Stimulated activated CD8-positive, alpha-beta memory T cell treated with anti-CD3 and anti-CD28 coated beads, Interleukin-7, amount 100 ng/mL, for 4 hours (primary cell): ENCODE results near the gene LARP1.
"Not testable (repeated sequence)": the region's sequence is repeated elsewhere in the genome, so short reads cannot be mapped to it uniquely, and the experiment has no call there.

Source experiments
- DNase-seq, 2 donors: peaks; one replicate each; pipeline ENCODE4 v3.0.0-alpha.2; 2020; ENCODE audit warnings: low read depth in 2 of 2

Gene LARP1

DNA sequence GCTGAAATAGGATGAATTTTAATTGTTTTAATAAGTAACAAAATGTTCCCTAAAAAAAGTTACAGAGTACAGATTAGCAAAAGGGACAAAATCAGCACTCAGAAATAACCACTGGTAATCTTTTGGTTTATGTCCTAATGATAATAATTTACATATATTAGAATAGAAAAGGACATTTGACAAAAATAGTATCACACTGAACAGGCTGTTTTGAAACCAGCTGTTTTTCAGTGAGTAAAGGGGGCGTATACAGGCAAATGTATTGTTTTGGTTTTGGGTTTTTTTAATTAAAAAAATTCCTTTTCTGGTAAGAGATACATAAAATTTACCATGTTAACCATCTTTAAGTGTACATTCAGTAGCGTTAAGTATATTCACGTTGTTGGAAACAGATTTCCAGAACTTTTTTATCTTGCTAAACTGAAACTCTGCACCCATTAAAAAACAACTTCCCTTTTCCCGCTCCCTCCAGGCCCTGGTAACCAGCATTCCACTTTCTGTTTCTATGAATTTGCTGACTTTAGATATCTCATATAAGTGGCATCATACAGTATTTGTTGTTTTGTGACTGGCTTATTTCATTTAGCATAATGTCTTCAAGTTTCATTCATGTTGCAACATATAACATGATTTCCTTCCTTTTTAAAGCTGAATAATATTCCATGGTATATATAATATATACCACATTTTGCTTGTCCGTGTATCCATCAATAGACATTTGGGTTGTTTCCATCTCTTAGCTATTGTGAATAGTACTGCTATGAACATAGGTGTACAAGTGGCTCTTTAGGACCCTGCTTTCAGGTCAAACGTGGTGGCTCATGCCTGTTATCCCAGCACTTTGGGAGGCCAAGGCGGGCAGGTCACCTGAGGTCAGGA, 20.6 kb upstream of the LARP1 start:
- no peak for DNase-seq

DNA sequence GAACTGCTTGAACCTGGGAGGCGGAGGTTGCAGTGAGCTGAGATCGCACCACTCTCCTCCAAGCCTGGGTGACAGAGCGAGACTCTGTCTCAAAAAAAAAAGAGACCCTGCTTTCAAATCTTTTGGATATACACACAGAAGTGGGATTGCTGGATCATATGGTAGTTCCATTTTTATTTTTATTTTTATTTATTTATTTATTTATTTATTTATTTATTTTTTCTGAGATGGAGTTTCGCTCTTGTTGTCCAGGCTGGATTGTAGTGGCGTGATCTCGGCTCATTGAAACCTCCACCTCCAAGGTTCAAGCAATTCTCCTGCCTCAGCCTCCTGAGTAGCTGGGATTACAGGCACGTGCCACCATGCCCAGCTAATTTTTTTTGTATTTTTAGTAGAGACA, 19.8 kb upstream of the LARP1 start:
- DNase-seq: not testable (repeated sequence)

DNA sequence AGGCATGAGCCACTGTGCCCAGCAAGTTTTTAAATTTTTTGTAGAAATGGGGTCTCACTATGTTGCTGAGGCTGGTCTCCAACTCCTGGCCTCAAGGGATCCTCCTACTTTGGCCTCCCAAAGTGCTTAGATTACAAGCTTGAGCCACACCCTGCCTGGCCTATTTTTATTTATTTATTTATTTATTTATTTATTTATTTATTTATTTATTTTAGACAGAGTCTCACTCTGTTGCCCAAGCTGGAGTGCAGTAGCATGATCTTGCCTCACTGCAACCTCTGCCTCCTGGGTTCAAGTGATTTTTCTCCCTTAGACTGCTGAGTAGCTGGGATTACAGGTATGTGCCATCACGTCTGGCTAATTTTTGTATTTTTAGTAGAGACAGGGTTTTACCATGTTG, 18.8 kb upstream of the LARP1 start:
- not testable (repeated sequence) for DNase-seq

DNA sequence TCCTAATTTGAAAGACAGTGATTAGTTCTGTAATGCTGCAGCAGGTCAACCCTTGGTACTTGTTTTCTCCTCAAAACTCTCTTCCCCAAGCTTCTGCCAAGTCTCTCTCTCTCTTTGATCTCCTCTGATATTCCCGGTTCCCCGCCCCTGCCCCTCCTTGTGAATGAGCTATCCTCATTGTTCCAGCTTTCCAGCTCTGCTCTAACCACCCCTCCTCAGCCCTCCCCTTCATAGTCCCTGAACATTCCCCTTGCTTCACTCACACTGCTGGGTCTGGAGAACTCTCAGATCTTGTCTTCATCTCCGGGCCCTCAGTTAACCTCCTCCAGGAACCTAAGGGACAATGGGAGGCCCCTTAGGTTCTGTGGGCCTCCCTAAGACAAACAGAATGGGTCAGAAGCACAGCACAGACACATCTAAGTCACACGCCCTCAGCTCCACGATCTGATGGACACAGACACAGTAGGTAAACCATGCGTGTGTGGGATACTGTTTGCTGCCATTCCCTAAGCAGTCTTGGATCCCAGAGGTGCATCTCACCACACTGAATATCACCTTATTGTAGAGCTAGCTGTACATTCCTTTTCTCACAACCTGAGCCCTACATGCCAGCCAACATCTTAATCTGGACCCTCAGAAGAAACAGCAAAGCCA, 17.4 kb upstream of the LARP1 start:
- DNase-seq: no peak

DNA sequence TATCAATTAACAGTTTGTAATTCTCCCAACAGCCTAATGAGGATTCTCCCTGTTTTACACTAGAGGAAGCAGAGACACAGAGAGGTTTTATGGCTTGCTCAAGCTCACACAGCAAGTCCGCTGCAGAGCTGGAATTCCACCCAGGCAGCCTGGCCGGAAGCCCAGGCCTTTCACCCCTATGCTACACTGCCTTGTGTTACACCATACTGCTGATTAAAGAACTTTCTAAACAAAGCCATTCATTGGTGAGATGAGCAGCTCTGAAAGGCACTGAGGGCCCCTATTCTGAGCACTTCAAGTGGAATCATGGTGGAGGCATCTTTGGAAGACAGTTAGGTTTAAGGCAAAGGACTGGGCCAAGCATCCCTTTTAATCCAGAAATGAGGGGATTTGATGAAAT, 14.7 kb upstream of the LARP1 start:
- no peak for DNase-seq

DNA sequence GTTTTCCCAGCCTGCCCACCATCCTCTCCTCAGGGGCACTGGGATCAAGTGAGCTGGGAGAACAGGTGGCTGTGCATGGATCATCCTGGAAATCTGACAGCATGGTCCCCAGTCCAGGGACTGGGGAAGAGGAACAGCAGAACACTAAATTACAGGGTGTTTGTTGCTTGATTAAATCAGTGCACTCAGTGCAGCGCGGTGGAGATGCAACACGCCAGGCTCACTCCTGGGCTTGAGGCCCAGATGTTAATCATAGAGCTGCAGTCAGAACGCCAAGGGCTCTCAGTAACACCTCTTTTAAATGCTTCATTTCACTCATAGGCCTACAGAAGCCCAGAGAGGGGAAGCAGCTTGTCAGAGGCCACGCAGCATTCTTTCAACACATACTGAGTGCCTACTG, 14.2 kb upstream of the LARP1 start:
- no peak for DNase-seq

DNA sequence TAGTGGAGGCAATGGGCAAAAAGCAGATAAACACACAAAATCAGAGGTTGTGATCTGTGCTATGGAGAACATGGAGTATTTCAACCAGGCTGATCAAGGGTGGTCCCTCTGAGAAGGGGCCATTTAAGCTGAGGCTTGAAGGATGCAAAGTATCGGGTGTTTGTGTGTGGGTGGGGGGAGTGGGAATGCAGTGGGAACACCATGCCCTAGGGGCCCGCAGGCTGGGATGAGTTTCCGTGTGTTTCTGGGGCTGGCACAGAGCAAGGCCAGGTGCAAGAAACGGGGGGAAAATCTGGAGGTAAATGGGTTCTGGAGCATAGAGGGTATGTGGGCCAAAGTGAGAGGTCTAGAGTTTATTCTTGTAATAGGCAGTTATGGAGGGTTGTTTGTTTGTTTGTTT, 13.8 kb upstream of the LARP1 start:
- no peak for DNase-seq

DNA sequence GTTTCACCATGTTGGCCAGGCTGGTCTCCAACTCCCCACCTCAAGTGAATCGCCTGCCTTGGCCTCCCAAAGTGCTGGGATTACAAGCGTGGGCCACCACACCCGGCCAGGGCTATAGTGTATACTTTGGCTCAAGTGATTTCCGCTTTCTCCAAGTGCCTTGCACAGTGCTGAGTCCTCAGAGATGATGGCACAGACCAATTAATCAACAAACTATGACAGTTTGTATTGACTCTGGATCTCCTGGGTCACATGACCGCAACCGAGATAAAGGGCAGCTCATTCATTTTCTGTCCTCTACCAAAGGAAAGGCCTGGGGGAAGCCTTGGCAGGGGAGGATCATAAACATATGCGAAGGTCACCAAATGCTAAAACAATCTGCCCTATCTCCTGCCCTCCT, 11.4 kb upstream of the LARP1 start:
- no peak for DNase-seq

DNA sequence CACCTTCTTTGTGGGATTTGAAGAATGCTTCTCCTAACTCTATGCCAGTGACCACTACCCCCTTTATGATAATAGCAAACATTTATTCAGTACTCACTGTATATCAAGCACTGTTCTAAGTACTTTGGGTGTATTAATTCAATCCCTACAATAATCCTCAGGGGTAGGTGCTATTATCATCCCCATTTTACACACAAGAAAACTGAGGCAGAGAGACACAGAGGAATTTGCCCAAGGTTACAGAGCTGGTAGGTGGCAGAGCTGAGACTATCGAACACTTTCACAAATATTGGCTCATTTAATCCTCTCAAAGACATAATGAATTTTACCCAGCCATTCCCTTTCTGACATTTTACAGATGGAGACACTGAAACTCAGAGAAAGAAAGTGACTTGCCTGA, 9.8 kb upstream of the LARP1 start:
- no peak for DNase-seq

DNA sequence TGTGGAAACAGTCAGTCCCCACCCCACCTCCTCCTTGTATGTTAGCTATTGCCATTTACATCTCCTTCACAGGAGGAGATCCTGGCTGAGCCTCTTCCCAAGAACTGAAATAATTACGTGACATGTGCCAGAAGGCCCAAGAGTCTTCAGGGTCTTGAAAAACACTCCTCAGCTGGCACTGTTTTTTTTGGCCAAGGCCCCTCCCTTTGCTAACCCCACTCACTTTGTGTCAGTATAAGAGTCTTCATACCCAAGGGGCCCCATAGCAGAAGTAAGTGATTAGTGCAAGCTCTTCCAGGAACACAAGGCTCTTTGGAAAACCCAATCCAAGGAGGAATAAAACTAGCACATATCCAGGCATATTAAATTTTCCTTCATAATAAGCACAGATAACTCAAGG, 5.7 kb upstream of the LARP1 start:
- DNase-seq: no peak

DNA sequence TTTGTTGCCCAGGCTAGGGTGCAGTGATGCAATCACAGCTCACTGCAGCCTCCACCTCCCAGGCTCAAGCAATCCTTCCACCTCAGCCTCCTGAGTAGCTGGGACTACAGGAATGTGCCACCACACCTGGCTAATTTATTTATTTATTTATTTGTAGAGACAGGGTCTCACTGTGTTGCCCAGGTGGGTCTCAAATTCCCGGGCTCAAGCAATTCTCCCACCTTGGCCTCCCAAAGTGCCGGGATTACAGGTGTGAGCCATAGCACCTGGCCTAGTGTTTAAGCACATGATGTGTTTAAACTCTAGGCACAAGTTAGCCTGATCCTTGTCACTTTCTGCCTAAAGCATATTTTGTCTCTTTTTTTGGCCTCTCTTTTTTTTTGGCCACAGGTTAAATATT, 4.5 kb upstream of the LARP1 start:
- DNase-seq: not testable (repeated sequence)

DNA sequence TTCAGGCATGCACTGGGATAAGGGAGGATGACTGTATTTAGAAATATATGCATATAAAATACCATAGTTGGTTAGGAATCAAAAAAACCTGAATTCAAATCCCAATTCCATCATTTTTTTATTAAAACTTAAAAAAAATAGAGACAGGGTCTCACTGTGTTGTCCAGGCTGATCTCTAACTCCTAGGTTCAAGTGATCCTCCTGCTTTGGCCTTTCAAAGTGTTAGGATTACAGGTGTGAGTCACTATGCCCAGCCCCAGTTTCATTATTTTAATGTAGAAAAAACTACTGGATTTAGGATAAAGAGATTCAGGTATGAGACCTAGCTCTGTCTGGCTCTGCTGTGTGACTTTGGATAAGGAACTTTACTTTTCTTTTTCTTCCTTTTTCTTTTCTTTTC, 3.3 kb upstream of the LARP1 start:
- no peak for DNase-seq

DNA sequence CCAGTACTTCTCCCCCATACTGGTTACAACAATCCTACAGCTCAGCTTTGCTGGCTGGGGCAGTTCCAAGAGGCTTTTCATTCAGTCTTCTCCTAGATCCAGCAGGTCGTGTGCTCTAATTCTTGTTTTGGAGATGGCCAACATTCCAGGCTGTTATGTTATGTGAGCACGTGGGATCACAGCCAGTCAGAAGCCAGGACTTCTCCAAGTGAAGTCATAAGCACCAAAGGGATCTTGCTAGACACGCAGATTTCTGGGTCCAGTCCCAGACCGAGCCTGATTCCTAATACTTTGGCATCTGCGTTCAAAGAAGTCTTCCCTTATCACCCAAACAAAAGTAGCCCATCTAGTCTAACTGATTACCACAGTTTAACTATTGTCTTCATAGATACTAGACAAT, 1.4 kb upstream of the LARP1 start:
- no peak for DNase-seq

DNA sequence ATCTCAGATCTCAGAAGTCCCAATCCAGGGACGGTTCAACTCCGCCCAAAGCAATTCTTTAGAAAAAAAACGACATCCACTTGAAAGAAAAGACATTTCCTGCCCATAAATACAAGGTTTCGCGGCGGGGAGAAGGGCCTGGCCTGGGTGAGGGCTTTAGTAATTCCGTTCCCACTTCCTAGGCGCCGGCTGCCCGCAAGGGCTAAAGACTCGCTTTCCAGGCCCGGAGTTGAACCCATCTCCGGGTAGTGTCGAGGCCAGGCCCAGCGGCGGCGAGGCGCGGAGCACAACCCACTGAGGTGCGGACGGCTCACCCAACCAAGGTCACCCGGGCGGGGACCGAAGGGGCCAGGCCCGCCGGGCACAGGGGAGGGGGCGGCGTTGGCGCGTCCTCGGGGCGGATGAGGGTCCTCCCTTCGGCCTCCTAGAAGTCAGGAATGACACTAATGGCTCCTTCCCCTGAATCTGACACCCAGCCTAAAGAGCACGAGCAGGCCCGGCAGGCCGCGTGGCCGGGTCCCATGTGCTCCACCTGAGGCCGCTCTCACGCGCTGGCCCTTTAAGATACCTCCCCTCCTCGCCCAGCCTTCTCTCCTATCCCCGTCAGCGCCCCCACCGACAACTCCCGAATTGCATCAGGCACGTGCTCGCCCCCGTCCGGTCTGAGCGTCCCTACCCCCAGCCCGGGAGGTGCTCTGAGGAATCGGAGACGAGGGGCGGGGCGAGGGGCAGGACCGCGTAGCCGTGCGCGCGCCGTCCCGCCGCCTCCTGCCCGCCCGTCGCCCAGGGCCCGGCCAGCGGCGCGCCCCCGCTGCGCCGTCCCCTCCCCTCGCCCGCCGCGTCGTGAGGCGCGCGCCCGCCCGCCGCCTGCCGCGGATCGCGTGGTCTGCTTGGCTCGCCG, 467 bp upstream of the LARP1 start:
- peak; percentile 99 for DNase-seq

DNA sequence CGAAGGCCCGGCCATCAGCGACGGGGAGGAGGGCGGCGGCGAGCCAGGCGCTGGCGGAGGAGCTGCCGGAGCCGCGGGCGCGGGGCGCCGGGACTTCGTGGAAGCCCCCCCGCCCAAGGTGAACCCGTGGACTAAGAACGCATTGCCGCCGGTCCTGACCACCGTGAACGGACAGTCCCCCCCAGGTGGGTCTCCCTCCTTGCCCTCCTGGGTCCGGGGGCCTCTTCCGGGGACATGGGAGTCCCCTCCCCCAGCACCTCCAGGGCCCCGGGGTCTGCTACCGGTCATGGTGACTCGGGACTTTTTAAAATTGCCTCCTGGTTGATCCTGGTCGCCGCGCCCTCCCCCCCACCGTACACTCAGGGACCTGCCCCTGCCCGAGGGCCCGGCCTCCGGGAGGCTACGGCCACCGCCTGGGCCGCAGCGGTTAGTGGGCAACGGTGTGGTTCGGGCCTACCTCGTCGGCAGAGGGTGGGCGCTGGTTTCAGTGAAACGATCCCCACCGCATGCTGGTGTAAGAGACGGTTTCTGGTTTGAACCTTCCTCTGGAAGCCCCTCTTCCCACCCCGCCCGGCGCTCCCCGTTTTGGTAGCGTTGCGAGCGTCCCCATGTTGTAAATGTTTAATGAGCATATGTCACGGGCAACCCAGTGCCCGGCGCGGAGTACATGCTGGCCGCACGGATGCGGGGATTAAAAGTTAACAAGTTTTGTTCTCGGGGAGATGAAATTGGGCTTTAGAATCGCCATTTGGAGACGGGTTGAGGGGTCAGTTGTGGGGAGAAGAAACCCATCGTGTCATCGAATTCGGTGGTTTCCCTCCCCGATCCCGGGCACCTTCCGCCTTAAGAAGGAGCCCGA, 1.1 kb downstream of the LARP1 start:
- peak; percentile 6 to 19 for DNase-seq

DNA sequence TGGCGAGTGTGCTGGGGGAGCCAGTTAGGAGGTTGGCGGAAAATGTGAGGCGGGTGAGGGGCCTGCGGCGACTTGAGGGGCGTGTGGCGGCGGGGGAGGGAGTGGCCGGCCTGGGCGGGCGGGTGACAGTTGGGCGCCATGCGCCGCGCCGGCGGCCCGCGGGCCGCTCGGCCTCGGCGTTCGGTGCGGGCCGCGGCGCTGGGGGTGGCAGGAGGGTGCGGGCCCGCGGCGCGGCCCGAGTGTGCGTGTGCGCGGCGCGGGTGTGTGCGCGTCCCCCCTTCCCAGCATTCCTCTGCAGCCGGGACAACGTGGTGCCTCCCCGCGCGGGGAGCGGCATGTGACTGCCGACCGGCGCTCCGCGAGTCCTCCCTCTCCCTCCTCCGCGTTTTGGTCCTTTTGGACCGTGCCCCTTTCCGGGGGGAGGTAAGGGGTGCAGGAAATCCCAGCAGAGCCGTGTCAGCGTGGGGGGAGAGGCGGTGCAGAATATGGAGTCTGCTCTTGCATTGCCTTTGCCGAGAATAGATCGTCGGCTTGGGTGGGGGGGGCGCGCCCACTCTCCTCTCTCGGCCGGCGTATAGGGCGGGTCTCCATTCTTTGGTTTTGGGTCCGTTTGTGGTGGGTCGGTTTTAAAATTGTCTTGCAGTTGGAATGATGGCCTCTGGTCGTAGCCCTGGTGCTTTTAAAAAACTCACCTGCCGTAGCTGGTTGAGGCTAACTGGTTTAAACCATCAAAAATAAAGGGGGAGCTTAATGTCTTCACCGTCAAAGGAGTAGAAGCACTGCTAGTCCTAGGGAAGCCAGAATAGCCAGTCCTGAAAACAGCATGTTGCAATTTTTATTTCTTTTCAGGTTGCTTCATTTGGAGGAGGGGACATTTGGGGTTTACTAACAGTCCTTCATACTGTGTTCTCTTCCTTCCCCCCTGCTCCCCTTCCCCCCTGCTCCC, 2.0 kb downstream of the LARP1 start:
- DNase-seq: peak; percentile 53 to 59

DNA sequence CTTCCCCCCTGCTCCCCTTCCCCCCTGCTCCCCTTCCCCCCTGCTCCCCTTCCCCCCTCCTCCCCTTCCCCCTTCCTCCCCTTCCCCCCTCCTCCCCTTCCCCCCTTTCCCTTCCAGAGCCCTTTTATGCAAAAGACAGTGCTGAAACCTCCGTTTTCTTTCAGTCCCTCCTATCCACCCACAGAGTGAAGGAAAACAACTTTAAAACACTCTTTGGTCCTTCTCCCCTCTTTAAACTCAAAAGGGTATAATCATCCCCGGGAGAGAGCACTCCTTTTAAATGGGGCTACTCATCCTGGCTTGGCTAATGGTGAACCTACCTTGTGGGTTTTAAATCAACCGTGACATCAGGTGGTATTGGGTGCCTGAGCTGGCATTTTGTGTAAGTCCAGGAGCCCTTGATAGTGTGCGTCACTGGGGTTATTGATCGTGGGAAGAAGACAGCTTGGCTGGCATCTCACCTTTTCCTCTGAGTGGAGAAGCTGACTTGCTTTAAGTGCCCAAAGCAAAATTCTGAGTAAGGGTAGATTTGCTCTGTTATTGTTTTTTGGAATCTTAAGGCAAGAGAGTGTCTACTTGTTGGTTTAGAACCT, 2.7 kb downstream of the LARP1 start:
- DNase-seq: peak; percentile 31 to 56

DNA sequence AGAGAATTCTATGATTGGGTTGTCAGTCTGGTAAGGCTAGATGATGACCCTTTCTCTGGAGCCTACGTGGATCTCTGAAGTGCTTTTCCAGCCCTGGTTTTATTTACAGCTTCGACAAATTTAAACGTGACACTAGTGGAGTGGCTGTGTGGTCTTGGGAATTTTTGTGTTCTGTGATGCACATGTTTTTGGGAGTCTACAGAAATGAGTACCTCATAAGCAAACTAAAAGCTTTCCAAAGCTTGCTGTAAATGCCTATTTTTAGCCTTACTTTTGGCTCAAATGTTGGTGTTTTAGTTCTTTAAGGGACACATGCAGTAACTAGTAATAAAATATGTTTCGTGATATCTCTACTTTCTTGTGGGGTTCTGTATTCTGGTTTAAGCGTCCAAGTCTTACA, 3.3 kb downstream of the LARP1 start:
- no peak for DNase-seq

DNA sequence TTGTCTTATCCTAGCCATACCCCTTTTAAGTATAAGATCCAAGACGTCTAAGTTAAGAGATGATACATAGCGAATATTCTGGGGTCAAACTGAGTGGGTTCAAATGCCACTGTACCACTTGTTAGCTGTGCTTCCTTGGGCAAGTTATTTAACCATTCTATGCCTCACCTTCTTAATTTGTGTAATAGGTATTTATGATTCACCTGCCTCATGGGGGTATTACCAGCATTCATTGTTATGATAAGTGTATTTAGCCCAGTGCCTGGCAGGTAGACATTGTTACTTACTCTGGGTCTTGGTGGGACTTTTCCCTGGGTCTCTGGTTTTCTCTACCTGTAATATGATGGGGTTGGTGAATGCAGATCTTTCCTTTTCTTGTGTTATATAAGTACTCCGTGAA, 3.8 kb downstream of the LARP1 start:
- no peak for DNase-seq

DNA sequence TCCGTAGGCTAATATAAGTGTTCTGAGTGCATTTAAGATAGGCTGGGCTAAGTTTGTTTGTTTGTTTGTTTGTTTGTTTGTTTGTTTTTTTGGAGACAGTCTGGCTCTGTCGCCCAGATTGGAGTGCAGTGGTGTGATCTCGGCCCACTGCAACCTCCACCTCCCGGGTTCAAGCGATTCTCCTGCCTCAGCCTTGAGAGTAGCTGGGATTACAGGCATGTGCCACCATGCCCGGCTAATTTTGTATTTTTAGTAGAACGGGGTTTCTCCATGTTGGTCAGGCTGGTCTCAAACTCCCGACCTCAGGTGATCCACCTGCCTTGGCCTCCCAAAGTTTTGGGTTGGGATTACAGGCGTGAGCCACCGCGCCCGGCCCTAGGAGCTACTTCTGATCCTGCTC, 4.7 kb downstream of the LARP1 start:
- not testable (repeated sequence) for DNase-seq
